B cell (primary cell): ENCODE data around the gene MAP4K5.

Experiments
- CTCF ChIP-seq: fragments of 200-600 bp; IDR thresholded peaks from one replicate; pipeline ENCODE4 v1.8.0; 2022; ENCODE audit warnings: antibody characterized with exemption, mild to moderate bottlenecking
- EZH2 ChIP-seq: IDR thresholded peaks from 2 replicates; pipeline ENCODE4 v1.6.1; 2012; ENCODE audit warnings: borderline replicate concordance, low read depth, mild to moderate bottlenecking, moderate library complexity, low read length; ENCODE audit not compliant: insufficient read depth, poor library complexity, severe bottlenecking

GRCh38 chr14:50452979-50453705 lies 79.2 kb downstream of the MAP4K5 start:
- TF ChIP-seq CTCF (no peak), EZH2 (no peak)
